H1 (cell line): ENCODE data around the gene PSMG2. TPM values are rescaled to one million over a fixed set of nuclear protein-coding genes. Genes with fewer than 3 reads are reported as not detected.

Source experiments
- CTCF ChIA-PET: fragments of 300-600 bp; sonication (Branson Sonifier 250); formaldehyde crosslinking; loops from one replicate; lab custom pipeline; 2021; ENCODE audit not compliant: partially characterized antibody; lab: Charles Lee
- POLR2A ChIA-PET: fragments of 300-600 bp; sonication (Branson Sonifier 250); formaldehyde crosslinking; loops from one replicate; lab custom pipeline; 2021; ENCODE audit warnings: inconsistent platforms; ENCODE audit not compliant: partially characterized antibody; lab: Charles Lee
- DNase-seq, 2 experiments: peaks; one replicate each; pipeline versions ENCODE4 v3.0.0 to v3.0.0-alpha.2; 2010 to 2022; ENCODE audit warnings: low spot score in 2 of 2, low read depth in 1 of 2, mixed read lengths in 1 of 2
- FAIRE-seq: peaks from 2 replicates; lab custom pipeline; 2011; peaks lifted over from hg19 to GRCh38; lab: Jason Lieb, UNC
- H2AFZ ChIP-seq: 2 replicates; pipeline ENCODE4 v1.8.1; 2012; ENCODE audit warnings: low read length, inconsistent platforms
- H2AK5ac ChIP-seq: 2 replicates; pipeline ENCODE4 v1.6.1; 2013; ENCODE audit warnings: low read depth, low read length
- H2BK120ac ChIP-seq: replicated peaks from 2 replicates; pipeline ENCODE3; 2013; ENCODE audit warnings: low read depth, low read length, inconsistent platforms
- H2BK12ac ChIP-seq: 2 replicates; pipeline ENCODE4 v1.6.1; 2013; ENCODE audit warnings: low read depth, low read length
- H2BK15ac ChIP-seq: 2 replicates; pipeline ENCODE4 v1.6.1; 2013; ENCODE audit warnings: low read length
- H2BK20ac ChIP-seq: 2 replicates; pipeline ENCODE4 v1.6.1; 2013; ENCODE audit warnings: low read length
- H2BK5ac ChIP-seq: 2 replicates; pipeline ENCODE4 v1.6.1; 2013; ENCODE audit warnings: low read depth, low read length
- H3K14ac ChIP-seq: 2 replicates; pipeline ENCODE4 v1.6.1; 2013; ENCODE audit warnings: inconsistent platforms; ENCODE audit not compliant: insufficient read length
- H3K18ac ChIP-seq: 2 replicates; pipeline ENCODE4 v1.6.1; 2013; ENCODE audit warnings: low read length; ENCODE audit errors: extremely low read depth
- H3K23ac ChIP-seq: 2 replicates; pipeline ENCODE4 v1.6.1; 2013; ENCODE audit warnings: inconsistent platforms; ENCODE audit not compliant: insufficient read length
- H3K23me2 ChIP-seq: 2 replicates; pipeline ENCODE4 v1.6.1; 2013; ENCODE audit warnings: low read depth, low read length
- H3K27ac ChIP-seq: 2 replicates; pipeline ENCODE4 v1.6.1; 2011; ENCODE audit warnings: low read depth, low read length, inconsistent platforms
- H3K27me3 ChIP-seq, 4 experiments: replicated peaks in 1 of 4; 1 replicate in 1 of 4; 2 replicates in 3 of 4; pipeline versions ENCODE4 v1.6.1 to v1.8.1; 2011 to 2013; ENCODE audit warnings: low read length in 3 of 4, mild to moderate bottlenecking in 3 of 4, inconsistent platforms in 2 of 4, mixed read lengths in 2 of 4, moderate library complexity in 1 of 4; ENCODE audit not compliant: control insufficient read depth in 3 of 4, insufficient read depth in 3 of 4; ENCODE audit errors: extremely low read depth in 1 of 4
- H3K36me3 ChIP-seq, 4 experiments: 2 replicates each; pipeline versions ENCODE4 v1.6.1 to v1.8.1; 2011 to 2013; ENCODE audit warnings: mild to moderate bottlenecking in 4 of 4, low read length in 3 of 4, moderate library complexity in 2 of 4, control low read depth in 1 of 4, inconsistent platforms in 1 of 4; ENCODE audit not compliant: insufficient read depth in 4 of 4, control insufficient read depth in 2 of 4
- H3K4ac ChIP-seq: replicated peaks from 2 replicates; pipeline ENCODE3; 2013; ENCODE audit warnings: low read length, low read depth, mixed read lengths, inconsistent platforms; ENCODE audit not compliant: insufficient read length
- H3K4me1 ChIP-seq, 4 experiments: replicated peaks in 1 of 4; 1 replicate in 1 of 4; 2 replicates in 3 of 4; pipeline versions ENCODE4 v1.6.1 to v1.8.1; 2011 to 2013; ENCODE audit warnings: low read length in 3 of 4, inconsistent platforms in 2 of 4, mixed read lengths in 1 of 4; ENCODE audit not compliant: insufficient read depth in 4 of 4, control insufficient read depth in 3 of 4
- H3K4me2 ChIP-seq, 2 experiments: 2 replicates each; pipeline versions ENCODE4 v1.6.1 to v1.8.1; 2011 to 2013; ENCODE audit warnings: low read depth in 2 of 2, low read length in 2 of 2, control low read depth in 1 of 2, inconsistent platforms in 1 of 2, mild to moderate bottlenecking in 1 of 2; ENCODE audit not compliant: insufficient read depth in 1 of 2
- H3K4me3 ChIP-seq, 4 experiments: fragments of 200-600, 300-600 bp in 1 of 4; sonication (generic), shearing (Covaris generic), sonication (Bioruptor Twin) in 1 of 4; 2 replicates each; pipeline versions ENCODE4 v1.5.1 to v1.8.1; 2011 to 2016; ENCODE audit warnings: low read length in 4 of 4, low read depth in 3 of 4, control low read depth in 2 of 4, inconsistent platforms in 2 of 4, mild to moderate bottlenecking in 2 of 4, mixed read lengths in 1 of 4, moderate library complexity in 1 of 4; ENCODE audit not compliant: insufficient read depth in 2 of 4; ENCODE audit errors: extremely low read depth in 1 of 4
- H3K56ac ChIP-seq: replicated peaks from 2 replicates; pipeline ENCODE3; 2013; ENCODE audit warnings: low read depth, mild to moderate bottlenecking, mixed read lengths, low read length, inconsistent platforms; ENCODE audit not compliant: insufficient read length
- H3K79me1 ChIP-seq: 2 replicates; pipeline ENCODE4 v1.6.1; 2013; ENCODE audit warnings: low read depth, low read length, control low read depth
- H3K79me2 ChIP-seq, 2 experiments: 2 replicates each; pipeline versions ENCODE4 v1.6.1 to v1.8.1; 2012 to 2013; ENCODE audit warnings: low read length in 2 of 2, mild to moderate bottlenecking in 2 of 2, inconsistent platforms in 1 of 2; ENCODE audit not compliant: insufficient read depth in 2 of 2, control insufficient read depth in 1 of 2
- H3K9ac ChIP-seq, 4 experiments: replicated peaks in 1 of 4; 1 replicate in 1 of 4; 2 replicates in 3 of 4; pipeline versions ENCODE4 v1.6.1 to v1.8.1; 2011 to 2013; ENCODE audit warnings: low read depth in 3 of 4, low read length in 3 of 4, control low read depth in 2 of 4, mild to moderate bottlenecking in 2 of 4, moderate library complexity in 2 of 4, inconsistent platforms in 1 of 4; ENCODE audit errors: extremely low read depth in 1 of 4
- H3K9me3 ChIP-seq, 2 experiments: 2 replicates each; pipeline versions ENCODE4 v1.6.1 to v1.8.1; 2012 to 2013; ENCODE audit warnings: mild to moderate bottlenecking in 2 of 2, moderate library complexity in 2 of 2, control low read depth in 1 of 2, inconsistent platforms in 1 of 2, low read depth in 1 of 2, low read length in 1 of 2, mixed read lengths in 1 of 2; ENCODE audit not compliant: insufficient read depth in 2 of 2
- H4K20me1 ChIP-seq, 2 experiments: replicated peaks in 1 of 2; 2 replicates each; pipeline versions ENCODE3 to v1.8.1; 2011 to 2013; ENCODE audit warnings: inconsistent platforms in 2 of 2, low read length in 2 of 2, mild to moderate bottlenecking in 1 of 2; ENCODE audit not compliant: insufficient read depth in 2 of 2, control insufficient read depth in 1 of 2
- H4K5ac ChIP-seq: 2 replicates; pipeline ENCODE4 v1.6.1; 2013; ENCODE audit warnings: low read length, low read depth, mixed read lengths, inconsistent platforms; ENCODE audit not compliant: insufficient read length
- H4K8ac ChIP-seq: 2 replicates; pipeline ENCODE4 v1.8.0; 2013; ENCODE audit warnings: mild to moderate bottlenecking, moderate library complexity, low read length, inconsistent platforms; ENCODE audit not compliant: insufficient read depth; ENCODE audit errors: extremely low read depth
- H4K91ac ChIP-seq: replicated peaks from 2 replicates; pipeline ENCODE3; 2013; ENCODE audit warnings: low read length, mixed read lengths, inconsistent platforms; ENCODE audit not compliant: insufficient read length
- CBX5 ChIP-seq: fragments of 300-800, 300-1000 bp; sonication (generic); IDR thresholded peaks from 2 replicates; pipeline ENCODE4 v1.7.1; 2016; ENCODE audit warnings: antibody characterized with exemption, low read length, low read depth
- CBX8 ChIP-seq: fragments of 300-800, 300-1000 bp; sonication (generic); IDR thresholded peaks from 2 replicates; pipeline ENCODE4 v1.7.1; 2016; ENCODE audit warnings: low read depth, low read length, borderline replicate concordance
- GABPA ChIP-seq: IDR thresholded peaks from 2 replicates; pipeline ENCODE4 v1.6.1; 2011; ENCODE audit warnings: mild to moderate bottlenecking, low read length, moderate library complexity, borderline replicate concordance; ENCODE audit not compliant: insufficient read depth
- HDAC2 ChIP-seq, 2 experiments: fragments of 300-600 bp in 1 of 2; sonication (generic) in 1 of 2; IDR thresholded peaks; 2 replicates each; pipeline ENCODE4 v1.6.1; 2011 to 2012; ENCODE audit warnings: low read depth in 2 of 2, low read length in 2 of 2, mild to moderate bottlenecking in 2 of 2, moderate library complexity in 2 of 2, borderline replicate concordance in 1 of 2, inconsistent platforms in 1 of 2
- KDM1A ChIP-seq: fragments of 200-600, 300-600 bp; sonication (generic); IDR thresholded peaks from 2 replicates; pipeline ENCODE4 v1.7.1; 2016; ENCODE audit warnings: mild to moderate bottlenecking, low read length, borderline replicate concordance
- KDM4A ChIP-seq: IDR thresholded peaks from one replicate; pipeline ENCODE4 v1.7.1; 2012; ENCODE audit warnings: low read depth, mild to moderate bottlenecking, moderate library complexity, low read length, inconsistent platforms; ENCODE audit not compliant: severe bottlenecking
- MAFK ChIP-seq: IDR thresholded peaks from 2 replicates; pipeline ENCODE4 v1.6.1; 2012; ENCODE audit warnings: low read depth, mild to moderate bottlenecking, improper control_type of control experiment, low read length
- RAD21 ChIP-seq, 2 experiments: IDR thresholded peaks in 1 of 2; conservative IDR thresholded peaks in 1 of 2; 2 replicates each; pipeline ENCODE4 v1.6.1; 2011; ENCODE audit warnings: low read depth in 2 of 2, low read length in 2 of 2, improper control_type of control experiment in 1 of 2, inconsistent platforms in 1 of 2, mild to moderate bottlenecking in 1 of 2, moderate library complexity in 1 of 2
- RBBP5 ChIP-seq: IDR thresholded peaks from 2 replicates; pipeline ENCODE4 v1.7.1; 2012; ENCODE audit warnings: low read depth, mild to moderate bottlenecking, inconsistent platforms, low read length, moderate library complexity, borderline replicate concordance
- SIN3A ChIP-seq, 2 experiments: IDR thresholded peaks in 1 of 2; conservative IDR thresholded peaks in 1 of 2; 2 replicates each; pipeline ENCODE4 v1.6.1; 2011 to 2012; ENCODE audit warnings: low read length in 2 of 2, improper control_type of control experiment in 1 of 2, low read depth in 1 of 2, mild to moderate bottlenecking in 1 of 2
- TEAD4 ChIP-seq: IDR thresholded peaks from 2 replicates; pipeline ENCODE4 v1.6.1; 2012; ENCODE audit warnings: low read depth, low read length, inconsistent platforms, mixed read lengths
- ZNF274 ChIP-seq: IDR thresholded peaks from 2 replicates; pipeline ENCODE4 v1.7.0; 2012; ENCODE audit warnings: low read length, borderline replicate concordance; ENCODE audit errors: extremely low read depth
- WGBS, 2 experiments: shearing (Covaris generic) in 1 of 2; methylation state at CpG; one replicate each; pipeline versions ENCODE4 v1.1.6 to v1.1.7; 2013 to 2015; ENCODE audit warnings: low lambda C conversion rate in 2 of 2, mixed read lengths in 2 of 2, inconsistent platforms in 1 of 2, low coverage in 1 of 2, missing lambda C conversion rate in 1 of 2; ENCODE audit not compliant: insufficient replicate concordance in 2 of 2, insufficient coverage in 1 of 2, insufficient read length in 1 of 2; ENCODE audit errors: extremely low coverage in 1 of 2, missing lambda C conversion rate in 1 of 2; 5-methylcytosine and 5-hydroxymethylcytosine counted together
- polyA plus RNA-seq, 7 experiments: library from polyadenylated mRNA; depleted of rRNA in 3 of 7; stranded (reverse) in 5 of 7; unstranded in 2 of 7; fragments of >200 nt in 5 of 7; fragments of 200-250 nt in 2 of 7; gene quantifications; 1 replicate in 5 of 7; 2 replicates in 1 of 7; 4 replicates in 1 of 7; pipeline versions ENCODE4 v1.2.1 to v1.2.3, GENCODE V29; 2011 to 2013; ENCODE audit warnings: missing spikeins in 2 of 7, mixed read lengths in 2 of 7
- total RNA-seq: library from RNA; stranded (reverse); fragmentation: NEBNext Ultra II Directional; extraction: Animal tissue kit (Norgen Biotek cat#: 25700); gene quantifications from 2 replicates; pipeline ENCODE4 v1.2.1, GENCODE V29; 2021

The PSMG2 gene
- total and polyA plus RNA-seq, 2 of the 8 experiments (the other 6 are each of a cell fraction or from before 2014, with no cell fraction given), result 52.9 to 79.3 TPM

GRCh38 chr18:12767580-12768155 is 64.8 kb downstream of the PSMG2 start:
- H4K5ac ChIP-seq, result no peak overlapping the region
- no peak overlapping the region for H3K4me2 ChIP-seq
- ChIA-PET POLR2A (interaction anchor here (1.0 to 2.5 kb wide), 2 partner anchors 9 to 30 kb away, joined by 4 to 14 read pairs; no protein-coding TSS in a partner anchor), CTCF (interaction anchor here (0.5 to 2.6 kb wide), 18 partner anchors 9 to 863 kb away, joined by 3 to 20 read pairs (median 4); no protein-coding TSS in a partner anchor)
- no peak overlapping the region for H3K9ac ChIP-seq
- H4K20me1 ChIP-seq, result no peaks in the 10 kb centered on the region
- no peaks in the 10 kb centered on the region for H3K36me3 ChIP-seq
- H3K79me1 ChIP-seq, result no peaks in the 10 kb centered on the region
- H2BK12ac ChIP-seq, result no peak overlapping the region
- no peak overlapping the region for H3K27ac ChIP-seq
- no peak overlapping the region for H2BK5ac ChIP-seq
- no peak overlapping the region for H2AK5ac ChIP-seq
- no peak overlapping the region for H3K4me3 ChIP-seq
- no peak overlapping the region for H2BK20ac ChIP-seq
- H3K79me2 ChIP-seq, result no peaks in the 10 kb centered on the region
- H3K4me1 ChIP-seq, result peaks cover 0 to 6% (median 4%) of the 10 kb centered on the region in 4 experiments; a peak in 4 of 7 replicates
- 91% methylated on average over 8 of the region's 9 CpGs; no CpG with 5 or more reads in 1 of the 2 experiments for WGBS, 2 experiments
- no peak overlapping the region for H2BK15ac ChIP-seq
- no peaks in the 10 kb centered on the region for H3K9me3 ChIP-seq
- no peak overlapping the region for H3K14ac ChIP-seq
- H4K8ac ChIP-seq, result no peak overlapping the region
- FAIRE-seq (no peak), DNase-seq (no peak)
- no peak overlapping the region for H2AFZ ChIP-seq
- no peak overlapping the region for H2BK120ac ChIP-seq
- no peak overlapping the region for H4K91ac ChIP-seq
- no peaks in the 10 kb centered on the region for H3K23me2 ChIP-seq
- no peak overlapping the region for H3K56ac ChIP-seq
- no peaks in the 10 kb centered on the region for H3K27me3 ChIP-seq
- H3K4ac ChIP-seq, result no peak overlapping the region
- no peak overlapping the region for H3K18ac ChIP-seq
- H3K23ac ChIP-seq, result no peak overlapping the region
- TF ChIP-seq KDM1A, result no peak
- TF ChIP-seq CBX5, result no peak
- TF ChIP-seq ZNF274, result no peak
- TF ChIP-seq HDAC2 (IDR thresholded peaks at IDR 0.05; ENCODE audit: borderline replicate concordance in 1 of 2, low read depth in 2 of 2, low read length in 2 of 2), result no peak
- TF ChIP-seq TEAD4, result no peak
- no peak for TF ChIP-seq KDM4A
- no peak for TF ChIP-seq RAD21 (IDR thresholded peaks at IDR 0.05 in 1 of 2, conservative IDR thresholded peaks at IDR 0.05 in 1 of 2; ENCODE audit: low read depth in 2 of 2, low read length in 2 of 2)
- TF ChIP-seq RBBP5, result no peak
- TF ChIP-seq MAFK, result no peak
- no peak for TF ChIP-seq GABPA
- no peak for TF ChIP-seq CBX8
- TF ChIP-seq SIN3A (conservative IDR thresholded peaks at IDR 0.05 in 1 of 2, IDR thresholded peaks at IDR 0.05 in 1 of 2; ENCODE audit: low read depth in 1 of 2, low read length in 2 of 2), result no peak
